ENCODE measurements around the gene PRPSAP1.
"Not testable (repeated sequence)": the region's sequence is repeated elsewhere in the genome, so short reads cannot be mapped to it uniquely, and the experiment has no call there.

PRPSAP1 gene

DNA sequence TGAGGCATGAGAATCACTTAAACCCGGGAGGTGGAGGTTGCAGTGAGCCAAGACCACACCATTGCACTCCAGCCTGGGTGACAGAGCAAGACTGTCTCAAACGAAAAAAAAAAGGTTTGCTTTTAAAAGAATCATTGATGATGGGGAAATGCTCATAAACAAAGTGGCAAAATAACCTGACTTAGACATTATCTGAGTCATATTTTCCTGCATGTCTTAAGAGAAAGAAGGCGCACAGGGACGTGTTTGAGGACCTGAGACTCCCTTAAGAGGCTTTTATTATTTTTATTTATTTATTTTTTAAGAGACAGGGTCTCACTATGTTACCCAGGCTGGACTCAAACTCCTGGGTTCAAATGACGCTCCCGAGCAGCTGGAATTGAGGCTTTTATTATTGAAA lies 5.7 kb upstream of the PRPSAP1 start:
- DNase-seq (ENCODE audit: low spot score), result no peak

DNA sequence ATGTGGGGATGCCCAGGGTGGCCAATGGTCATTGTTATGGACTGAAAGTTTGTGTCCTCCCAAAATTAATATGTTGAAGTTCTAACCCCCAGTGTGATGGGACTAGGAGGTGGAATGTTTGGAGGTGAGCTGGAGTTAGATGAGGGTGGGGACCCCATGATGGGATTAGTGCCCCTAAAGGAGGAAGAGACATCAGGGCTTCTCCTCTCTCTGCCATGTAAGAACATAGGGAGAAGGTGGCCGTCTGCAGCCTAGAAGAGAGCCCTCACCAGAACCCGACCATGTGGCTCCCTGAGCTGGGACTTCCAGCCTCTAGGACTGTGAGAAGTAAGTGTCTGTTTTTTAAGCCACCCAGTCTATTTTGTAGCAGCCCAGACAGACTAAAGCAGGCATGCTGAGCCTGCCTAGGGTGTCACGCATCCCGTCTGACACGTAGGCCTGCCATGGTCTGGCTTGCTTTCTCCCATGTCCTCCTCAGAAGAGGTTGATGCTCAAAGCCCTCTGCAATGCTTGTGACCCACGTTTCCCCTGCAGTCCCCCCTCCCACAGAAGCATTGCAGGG lies 4.0 kb upstream of the PRPSAP1 start:
- no peak for DNase-seq (ENCODE audit: low spot score)

GRCh38 chr17:76356803-76357456 lies 3.2 kb upstream of the PRPSAP1 start:
- peak; percentile 37 for DNase-seq (ENCODE audit: low spot score)

- DNase-seq (ENCODE audit: low spot score), result peak; percentile 31
Observed at GRCh38 chr17:76354747-76355310, 1.1 kb upstream of the PRPSAP1 start.

GRCh38 chr17:76354317-76354729 lies 607 bp upstream of the PRPSAP1 start:
- DNase-seq (ENCODE audit: low spot score), result no peak

- peak; percentile 28 for DNase-seq (ENCODE audit: low spot score)
Observed at GRCh38 chr17:76353004-76353598, 615 bp downstream of the PRPSAP1 start.

- no peak for DNase-seq (ENCODE audit: low spot score)
Observed at GRCh38 chr17:76351526-76352071, 2.1 kb downstream of the PRPSAP1 start.

- no peak for DNase-seq (ENCODE audit: low spot score)
Observed at GRCh38 chr17:76350463-76350862, 3.3 kb downstream of the PRPSAP1 start.

DNA sequence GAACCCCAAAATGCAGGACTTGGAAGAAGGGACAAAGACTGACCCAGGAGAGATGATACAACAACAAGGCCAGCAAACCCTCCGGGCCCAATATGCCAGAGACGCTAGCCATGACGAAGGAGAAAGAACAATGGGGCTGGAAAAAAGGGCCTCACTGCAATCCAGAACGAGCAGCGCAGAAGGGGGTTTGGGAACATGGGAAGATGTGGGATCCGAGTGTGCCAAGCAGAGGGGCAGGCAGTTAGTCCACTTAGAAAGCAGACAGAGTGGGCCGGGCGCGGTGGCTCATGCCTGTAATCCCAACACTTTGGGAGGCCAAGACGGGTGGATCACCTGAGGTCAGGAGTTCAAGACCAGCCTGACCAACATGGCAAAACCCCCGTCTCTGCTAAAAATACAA lies 6.8 kb downstream of the PRPSAP1 start:
- DNase-seq (ENCODE audit: low spot score), result not testable (repeated sequence)

DNA sequence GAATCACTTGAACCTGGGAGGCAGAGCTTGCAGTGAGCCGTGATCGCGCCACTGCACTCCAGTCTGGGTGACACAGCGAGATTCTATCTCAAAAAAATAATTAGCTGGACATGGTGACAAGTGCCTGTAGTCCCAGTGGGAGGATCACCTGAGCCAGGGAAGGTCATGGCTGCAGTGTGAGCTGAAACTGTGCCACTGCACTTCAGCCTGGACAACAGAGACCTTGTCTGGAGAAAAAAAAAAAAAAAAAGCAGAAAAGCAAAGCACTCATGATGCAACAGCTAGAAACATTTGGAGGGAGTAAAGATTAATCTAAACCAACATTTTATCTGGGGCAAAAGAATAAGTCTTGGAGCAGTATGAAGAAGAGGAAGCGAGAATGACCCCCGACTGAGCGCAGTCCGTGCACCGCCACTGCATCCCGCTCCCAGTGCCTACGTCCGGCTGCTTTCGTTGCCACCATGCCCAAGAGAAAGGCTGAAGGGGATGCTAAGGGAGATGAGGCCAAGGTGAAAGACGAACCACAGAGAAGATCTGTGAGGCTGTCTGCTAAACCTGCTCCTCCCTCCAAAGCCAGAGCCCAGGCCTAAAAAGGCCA lies 8.2 kb downstream of the PRPSAP1 start:
- no peak for DNase-seq (ENCODE audit: low spot score)

GRCh38 chr17:76343106-76343505 lies 10.6 kb downstream of the PRPSAP1 start:
- no peak for DNase-seq (ENCODE audit: low spot score)

DNA sequence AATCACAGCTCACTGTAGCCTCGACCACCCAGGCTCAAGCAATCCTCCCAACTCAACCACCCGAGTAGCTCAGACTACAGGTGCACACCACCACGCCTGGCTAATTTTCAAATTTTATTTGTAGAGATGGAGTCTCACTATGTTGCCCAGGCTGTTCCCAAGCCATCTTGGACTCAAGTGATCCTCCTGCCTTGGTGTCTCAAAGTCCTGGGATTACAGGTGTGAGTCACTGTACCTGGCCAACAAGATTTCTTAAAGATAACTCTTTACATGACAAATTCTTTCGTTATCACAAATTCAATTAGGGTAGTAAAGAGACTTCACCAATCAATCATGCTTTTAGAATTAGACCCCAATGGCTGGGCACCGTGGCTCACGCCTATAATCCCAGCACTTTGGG lies 12.4 kb downstream of the PRPSAP1 start:
- DNase-seq (ENCODE audit: low spot score), result no peak

- no peak for DNase-seq (ENCODE audit: low spot score)
Observed at GRCh38 chr17:76337413-76337777, 16.3 kb downstream of the PRPSAP1 start.

- DNase-seq (ENCODE audit: low spot score), result no peak
Observed at GRCh38 chr17:76336756-76337412, 16.8 kb downstream of the PRPSAP1 start.

DNA sequence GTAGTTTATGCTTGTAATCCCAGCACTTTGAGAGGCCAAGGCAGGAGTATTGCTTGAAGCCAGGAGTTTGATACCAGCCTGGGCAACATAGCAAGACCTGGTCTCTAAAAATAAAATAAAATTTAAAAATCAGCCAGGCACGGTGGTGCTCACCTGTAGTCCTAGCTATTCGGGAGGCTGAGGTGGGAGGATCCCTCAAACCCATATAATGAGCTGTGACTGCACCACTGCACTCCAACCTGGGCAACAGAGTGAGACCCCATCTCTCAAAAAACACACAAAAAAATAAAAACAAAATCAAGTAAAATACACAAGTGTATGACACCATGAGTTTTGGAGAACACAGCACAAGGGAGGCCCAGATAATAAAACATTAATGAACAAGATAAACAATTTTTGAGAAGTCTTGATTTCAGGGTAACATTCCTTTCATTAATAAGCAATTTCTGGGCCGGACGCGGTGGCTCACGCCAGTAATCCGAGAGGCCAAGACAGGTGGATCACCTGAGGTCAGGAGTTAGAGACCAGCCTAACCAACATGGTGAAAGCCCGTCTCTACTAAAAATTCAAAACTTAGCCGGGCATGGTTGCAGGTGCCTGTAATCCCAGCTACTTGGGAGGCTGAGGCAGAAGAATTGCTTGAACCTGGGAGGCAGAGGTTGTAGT lies 17.9 kb downstream of the PRPSAP1 start:
- DNase-seq (ENCODE audit: low spot score), result no peak

DNA sequence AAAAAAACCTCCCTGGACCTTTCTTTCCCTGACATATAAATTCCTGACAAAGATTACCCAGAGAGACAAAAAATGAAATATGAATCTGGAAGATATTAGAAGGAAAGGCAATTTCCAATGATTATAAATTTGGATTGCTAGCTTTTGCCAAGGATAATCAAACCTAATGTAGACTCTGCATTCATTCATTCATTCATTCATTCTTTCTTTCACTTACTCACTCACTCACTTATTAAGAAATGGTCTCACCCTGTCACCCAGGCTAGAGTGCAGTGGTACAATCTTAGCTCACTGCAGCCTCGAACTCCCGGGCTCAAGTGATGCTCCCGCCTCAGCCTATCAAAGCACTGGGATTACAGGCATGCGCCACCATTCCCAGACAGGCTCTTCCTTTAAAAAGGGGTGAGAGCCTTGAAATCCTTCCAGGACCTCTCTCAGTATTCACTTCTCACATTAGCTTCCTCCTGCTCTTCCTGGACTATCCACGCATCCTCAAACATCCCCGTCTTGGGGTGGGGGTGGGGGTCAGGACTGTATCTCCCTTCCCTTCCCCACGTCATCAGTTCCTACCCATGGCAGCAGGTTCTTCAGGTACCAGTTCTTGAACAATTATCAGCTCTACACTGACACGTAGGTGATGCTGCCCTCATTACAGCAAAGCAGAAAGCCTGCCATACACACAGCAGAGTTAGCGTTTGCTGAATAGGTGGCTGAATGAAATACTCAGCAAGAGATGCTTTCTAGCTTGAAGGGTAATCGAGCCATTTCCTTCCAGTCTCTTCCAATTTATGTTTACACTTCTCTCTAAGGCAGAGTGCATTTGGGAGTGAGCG lies 19.8 kb downstream of the PRPSAP1 start:
- no peak for DNase-seq (ENCODE audit: low spot score)

- no peak for DNase-seq (ENCODE audit: low spot score)
Observed at GRCh38 chr17:76331083-76331482, 22.6 kb downstream of the PRPSAP1 start.

DNA sequence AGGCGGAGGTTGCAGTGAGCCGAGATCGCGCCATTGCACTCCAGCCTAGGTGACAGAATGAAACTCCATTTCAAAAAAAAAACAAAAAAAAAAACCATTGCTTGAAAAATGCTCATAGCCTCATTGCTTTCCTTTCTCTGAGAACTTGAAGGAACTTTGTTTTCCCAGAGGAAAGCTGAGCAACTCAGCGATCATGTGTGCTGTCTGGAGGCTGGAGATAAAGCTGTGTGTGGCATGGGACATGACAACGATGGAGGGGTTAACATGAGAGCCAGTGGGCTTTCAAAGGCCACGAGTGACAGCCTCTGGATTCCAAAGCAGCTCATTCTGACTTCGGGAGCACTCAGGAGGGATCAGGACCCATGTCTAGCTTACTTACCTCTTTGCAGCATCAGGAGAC lies 24.1 kb downstream of the PRPSAP1 start:
- DNase-seq (ENCODE audit: low spot score), result no peak

DNA sequence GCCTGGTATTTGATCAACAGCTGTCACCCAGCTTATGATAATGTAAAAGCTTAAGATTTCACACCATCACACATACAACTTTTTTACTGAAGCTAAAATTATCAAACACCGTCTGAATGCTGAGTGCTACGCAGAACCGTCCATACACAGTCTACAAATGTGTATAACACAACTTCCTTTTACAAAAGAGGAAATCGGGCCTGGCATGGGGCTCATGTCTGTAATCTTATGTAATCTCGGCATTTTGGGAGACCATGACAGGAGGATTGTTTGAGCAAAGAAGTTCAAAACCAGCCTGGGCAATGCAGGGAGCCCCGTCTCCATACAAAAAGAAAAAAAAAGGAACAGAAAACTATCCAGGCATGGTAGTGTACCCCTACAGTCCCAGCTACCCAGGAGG lies 26.0 kb downstream of the PRPSAP1 start:
- DNase-seq (ENCODE audit: low spot score), result no peak

GRCh38 chr17:76326306-76326705 lies 27.4 kb downstream of the PRPSAP1 start:
- DNase-seq (ENCODE audit: low spot score), result no peak

- DNase-seq (ENCODE audit: low spot score), result no peak
Observed at GRCh38 chr17:76318586-76318985, 35.1 kb downstream of the PRPSAP1 start.
